Measurements from ENCODE around the gene RUFY4.

GRCh38 chr2:218082586-218083351 lies 13.7 kb downstream of the RUFY4 start:
- TF ChIP-seq CTCF (conservative IDR thresholded peaks at IDR 0.05; ENCODE audit: low read length) (no peak), EZH2phosphoT487 (IDR thresholded peaks at IDR 0.05; ENCODE audit: borderline replicate concordance, low read depth, low read length) (no peak)

Measured in OCI-LY7 (cell line).